HepG2 (cell line): ENCODE results near the gene NDUFS7. TPM values are rescaled to one million over a fixed set of nuclear protein-coding genes. Genes with fewer than 3 reads are reported as not detected.

ENCODE experiments used
- ATAC-seq: fragments of 200-7000 bp; cut with Tn5 transposase; 3 replicates; pipeline ENCODE4 v1.9.1; 2020; ENCODE audit warnings: mild to moderate bottlenecking, moderate library complexity
- BruUV-seq: library from RNA; stranded (reverse); fragments of 400-500 nt; replicated peaks from 2 replicates; lab custom pipeline; 2021; lab: Mats Ljungman, UMichigan
- CTCF ChIA-PET: fragments of 300-600 bp; formaldehyde crosslinking; extraction: SDS; loops from one replicate; lab custom pipeline; 2021; ENCODE audit warnings: low total read pairs, inconsistent platforms, low intra/inter-chr PET ratio; lab: Yijun Ruan, JAX
- POLR2A ChIA-PET: fragments of 350-600 bp; sonication (Branson Sonifier 250); formaldehyde crosslinking; loops from one replicate; lab custom pipeline; 2020; ENCODE audit warnings: antibody characterized with exemption, inconsistent platforms; lab: Yijun Ruan, JAX
- DNase-seq: peaks from one replicate; pipeline ENCODE4 v3.0.0-alpha.2; 2015; ENCODE audit warnings: low spot score
- FAIRE-seq: peaks from 3 replicates; lab custom pipeline; 2011; peaks lifted over from hg19 to GRCh38; lab: Jason Lieb, UNC
- H2AFZ ChIP-seq: one replicate; pipeline ENCODE4 v1.6.1; 2011; ENCODE audit warnings: low read length, inconsistent platforms
- H3K27ac ChIP-seq: fragments of 300-600 bp; 3 replicates; pipeline ENCODE4 v1.8.0; 2011; ENCODE audit warnings: mixed run types, mild to moderate bottlenecking, mixed read lengths, low read length, inconsistent platforms; ENCODE audit not compliant: insufficient read depth; ENCODE audit errors: extremely low read length
- H3K27me3 ChIP-seq, 2 experiments: fragments of 200-600 bp in 1 of 2; 2 replicates in 1 of 2; 3 replicates in 1 of 2; pipeline versions ENCODE4 v1.6.0 to v1.8.0; 2011; ENCODE audit warnings: low read length in 2 of 2, mild to moderate bottlenecking in 2 of 2, moderate library complexity in 2 of 2, inconsistent platforms in 1 of 2; ENCODE audit not compliant: insufficient read depth in 2 of 2, control insufficient read depth in 1 of 2
- H3K36me3 ChIP-seq, 2 experiments: fragments of 200-600 bp in 1 of 2; replicated peaks in 1 of 2; 2 replicates in 1 of 2; 3 replicates in 1 of 2; pipeline versions ENCODE4 v1.5.1 to v1.8.0; 2011; ENCODE audit warnings: low read length in 2 of 2, inconsistent platforms in 1 of 2; ENCODE audit not compliant: insufficient read depth in 2 of 2, control insufficient read depth in 1 of 2
- H3K4me1 ChIP-seq: 2 replicates; pipeline ENCODE4 v1.5.1; 2012; ENCODE audit warnings: low read length, inconsistent platforms; ENCODE audit not compliant: insufficient read depth
- H3K4me2 ChIP-seq: 2 replicates; pipeline ENCODE4 v1.6.0; 2011; ENCODE audit warnings: low read depth, low read length, inconsistent platforms
- H3K4me3 ChIP-seq, 3 experiments: fragments of 200-600 bp in 1 of 3; sonication (generic), shearing (Covaris generic) in 1 of 3; replicated peaks in 1 of 3; 2 replicates each; pipeline ENCODE4 v1.5.1; 2011 to 2016; ENCODE audit warnings: low read length in 3 of 3, inconsistent platforms in 2 of 3, low read depth in 2 of 3, mild to moderate bottlenecking in 2 of 3, control low read depth in 1 of 3, mixed read lengths in 1 of 3; ENCODE audit not compliant: insufficient read depth in 1 of 3
- H3K79me2 ChIP-seq: one replicate; pipeline ENCODE4 v1.6.1; 2011; ENCODE audit warnings: low read length, inconsistent platforms; ENCODE audit not compliant: insufficient read depth
- H3K9ac ChIP-seq: 2 replicates; pipeline ENCODE4 v1.6.0; 2011; ENCODE audit warnings: mild to moderate bottlenecking, low read depth, low read length, inconsistent platforms; ENCODE audit not compliant: insufficient read depth
- H3K9me3 ChIP-seq: 2 replicates; pipeline ENCODE4 v1.5.1; 2012; ENCODE audit warnings: mild to moderate bottlenecking, low read length
- H4K20me1 ChIP-seq: 2 replicates; pipeline ENCODE4 v1.6.0; 2011; ENCODE audit warnings: inconsistent platforms, mild to moderate bottlenecking, low read length, moderate library complexity; ENCODE audit not compliant: insufficient read depth
- AGO2 ChIP-seq: fragments of 200-400 bp; formaldehyde crosslinking; optimal IDR thresholded peaks from 2 replicates; pipeline ENCODE3; 2017; ENCODE audit warnings: mild to moderate bottlenecking, low read depth, low read length, moderate library complexity
- ELF4 ChIP-seq: sonication (generic); formaldehyde crosslinking; IDR thresholded peaks from 2 replicates; pipeline ENCODE4 v1.5.0; 2020; ENCODE audit warnings: missing genetic modification reagents, mild to moderate bottlenecking, moderate library complexity, borderline replicate concordance
- FOXM1 ChIP-seq: sonication (generic); formaldehyde crosslinking; IDR thresholded peaks from 2 replicates; pipeline ENCODE4 v1.5.0; 2020; ENCODE audit warnings: missing genetic modification reagents
- PHB2 ChIP-seq: fragments of 450-650 bp; IDR thresholded peaks from 2 replicates; pipeline ENCODE4 v1.6.1; 2018; ENCODE audit not compliant: partially characterized antibody
- POLR2A ChIP-seq, 2 experiments: IDR thresholded peaks; 2 replicates each; pipeline ENCODE4 v1.6.1; 2011; ENCODE audit warnings: low read depth in 2 of 2, low read length in 2 of 2, mild to moderate bottlenecking in 1 of 2, moderate library complexity in 1 of 2; ENCODE audit not compliant: insufficient read depth in 1 of 2
- PRMT3 ChIP-seq: sonication (generic); formaldehyde crosslinking; IDR thresholded peaks from 2 replicates; pipeline ENCODE4 v1.8.1; 2022; ENCODE audit warnings: low read depth, mild to moderate bottlenecking, moderate library complexity, missing genetic modification reagents, borderline replicate concordance
- RBFOX2 ChIP-seq: fragments of 200-400 bp; formaldehyde crosslinking; IDR thresholded peaks from 2 replicates; pipeline ENCODE4 v1.6.1; 2017; ENCODE audit warnings: low read depth, mild to moderate bottlenecking, low read length
- RBM22 ChIP-seq: fragments of 200-400 bp; formaldehyde crosslinking; optimal IDR thresholded peaks from 2 replicates; pipeline ENCODE3; 2017; ENCODE audit warnings: mild to moderate bottlenecking, low read length, moderate library complexity
- ZFP82 ChIP-seq: sonication (generic); formaldehyde crosslinking; IDR thresholded peaks from 2 replicates; pipeline ENCODE4 v1.5.1; 2020; ENCODE audit warnings: mild to moderate bottlenecking, missing genetic modification reagents, borderline replicate concordance
- ZNF781 ChIP-seq: sonication (generic); formaldehyde crosslinking; IDR thresholded peaks from 2 replicates; pipeline ENCODE4 v1.5.1; 2020; ENCODE audit warnings: borderline replicate concordance, mild to moderate bottlenecking, missing genetic modification reagents; ENCODE audit errors: not compliant biosample characterization
- WGBS: methylation state at CpG from one replicate; pipeline ENCODE4 v1.1.6; 2017; ENCODE audit warnings: low lambda C conversion rate; 5-methylcytosine and 5-hydroxymethylcytosine counted together
- in situ Hi-C: cut with HindIII; loops from 2 replicates; pipeline ENCODE4 v1.10.0; 2017; ENCODE audit warnings: low pct_unique_long_range_greater_than_20kb; ENCODE audit not compliant: extremely low pct_ligation_motif_present
- intact Hi-C: fragments of 100-400 bp; cut with micrococcal nuclease; formaldehyde crosslinking; loops from one replicate; pipeline ENCODE4 v1.10.0; 2022; ENCODE audit not compliant: unreplicated experiment
- polyA plus RNA-seq, 8 experiments: library from polyadenylated mRNA; depleted of rRNA in 3 of 8; stranded (reverse) in 7 of 8; unstranded in 1 of 8; fragments of >200 nt; fragmentation: Illumina TruSeq in 4 of 8; extraction: Trizol in 4 of 8; gene quantifications; 2 replicates each; pipeline versions ENCODE4 v1.2.1 to v1.2.3, GENCODE V29; 2011 to 2016; ENCODE audit warnings: low read depth in 4 of 8, missing spikeins in 1 of 8, mixed read lengths in 1 of 8; ENCODE audit not compliant: insufficient read depth in 1 of 8
- total RNA-seq, 5 experiments: library from RNA; depleted of rRNA; stranded (reverse); fragments of >200 nt; fragmentation: Illumina TruSeq; extraction: Trizol; gene quantifications; 2 replicates each; pipeline ENCODE4 v1.2.3, GENCODE V29; 2016; ENCODE audit warnings: low read depth in 1 of 5
- TF ChIP-seq, protein P1 (sequence below): sonication (generic); formaldehyde crosslinking; IDR thresholded peaks from 2 replicates; pipeline ENCODE4 v1.4.0; 2020; ENCODE audit warnings: missing genetic modification reagents
- TF ChIP-seq, protein P2 (sequence below): sonication (generic); formaldehyde crosslinking; IDR thresholded peaks from 2 replicates; pipeline ENCODE4 v1.5.0; 2020; ENCODE audit warnings: missing genetic modification reagents
- TF ChIP-seq, protein P3 (sequence below): sonication (generic); formaldehyde crosslinking; IDR thresholded peaks from 2 replicates; pipeline ENCODE4 v1.4.0; 2020; ENCODE audit warnings: missing genetic modification reagents, borderline replicate concordance
- TF ChIP-seq, protein P4 (sequence below): IDR thresholded peaks from 2 replicates; pipeline ENCODE4 v1.6.1; 2016; ENCODE audit warnings: low read depth

The NDUFS7 gene
- total and polyA plus RNA-seq, 2 of the 13 experiments (the other 11 are each of a cell fraction or from before 2014, with no cell fraction given), result 34.3 to 66.9 TPM

DNA sequence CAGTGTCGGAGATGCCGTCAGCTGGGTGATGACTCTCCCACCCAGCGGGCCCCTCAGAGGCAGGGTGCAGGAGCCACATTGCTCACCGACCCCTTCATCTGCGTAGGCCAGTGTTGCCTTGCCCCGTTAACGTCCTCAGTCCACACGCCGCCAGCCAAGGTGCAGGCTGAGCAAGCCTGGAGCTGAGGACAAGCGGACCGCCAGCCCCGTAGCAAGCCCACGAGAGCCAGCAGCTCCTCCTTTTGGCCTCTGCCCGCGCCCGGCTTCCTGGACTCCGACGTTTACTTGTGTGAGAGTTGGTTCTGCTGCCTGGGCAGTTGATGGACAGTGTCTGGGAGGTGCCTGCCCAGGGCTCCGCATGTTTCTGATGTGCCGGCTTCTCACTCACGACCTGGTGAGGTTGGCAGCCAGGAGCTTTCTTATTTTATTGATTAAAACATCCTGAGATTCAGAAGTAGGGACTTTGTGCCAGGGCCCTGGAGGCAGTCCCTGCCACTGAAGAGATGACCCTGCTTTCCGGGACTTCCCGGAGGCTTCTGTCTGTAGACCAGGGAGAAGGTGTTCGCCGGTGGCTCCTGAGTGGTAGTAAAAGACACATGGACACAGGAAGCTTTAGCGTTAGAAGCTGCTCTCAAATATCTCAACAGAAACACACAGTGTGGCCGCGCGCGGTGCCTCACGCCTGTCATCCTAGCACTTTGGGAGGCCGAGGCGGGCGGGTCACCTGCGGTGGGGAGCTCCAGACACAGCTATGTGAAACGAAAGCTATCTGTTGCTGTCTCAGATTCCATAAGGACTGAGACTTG is 29.5 kb downstream of the NDUFS7 start (continued):
- TF ChIP-seq RBM22 (peak; percentile 47), POLR2A (IDR thresholded peaks at IDR 0.05; ENCODE audit: insufficient read depth in 1 of 2, low read depth in 2 of 2, low read length in 2 of 2) (0 out of 4 replicates have a peak, but pooled peaks of 1 of the 2 experiments have one; percentile 18), RBFOX2 (peak; percentile 56)
- TF ChIP-seq, protein P1, sequence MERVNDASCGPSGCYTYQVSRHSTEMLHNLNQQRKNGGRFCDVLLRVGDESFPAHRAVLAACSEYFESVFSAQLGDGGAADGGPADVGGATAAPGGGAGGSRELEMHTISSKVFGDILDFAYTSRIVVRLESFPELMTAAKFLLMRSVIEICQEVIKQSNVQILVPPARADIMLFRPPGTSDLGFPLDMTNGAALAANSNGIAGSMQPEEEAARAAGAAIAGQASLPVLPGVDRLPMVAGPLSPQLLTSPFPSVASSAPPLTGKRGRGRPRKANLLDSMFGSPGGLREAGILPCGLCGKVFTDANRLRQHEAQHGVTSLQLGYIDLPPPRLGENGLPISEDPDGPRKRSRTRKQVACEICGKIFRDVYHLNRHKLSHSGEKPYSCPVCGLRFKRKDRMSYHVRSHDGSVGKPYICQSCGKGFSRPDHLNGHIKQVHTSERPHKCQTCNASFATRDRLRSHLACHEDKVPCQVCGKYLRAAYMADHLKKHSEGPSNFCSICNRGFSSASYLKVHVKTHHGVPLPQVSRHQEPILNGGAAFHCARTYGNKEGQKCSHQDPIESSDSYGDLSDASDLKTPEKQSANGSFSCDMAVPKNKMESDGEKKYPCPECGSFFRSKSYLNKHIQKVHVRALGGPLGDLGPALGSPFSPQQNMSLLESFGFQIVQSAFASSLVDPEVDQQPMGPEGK (CRISPR knock-in tag), result no peak

DNA sequence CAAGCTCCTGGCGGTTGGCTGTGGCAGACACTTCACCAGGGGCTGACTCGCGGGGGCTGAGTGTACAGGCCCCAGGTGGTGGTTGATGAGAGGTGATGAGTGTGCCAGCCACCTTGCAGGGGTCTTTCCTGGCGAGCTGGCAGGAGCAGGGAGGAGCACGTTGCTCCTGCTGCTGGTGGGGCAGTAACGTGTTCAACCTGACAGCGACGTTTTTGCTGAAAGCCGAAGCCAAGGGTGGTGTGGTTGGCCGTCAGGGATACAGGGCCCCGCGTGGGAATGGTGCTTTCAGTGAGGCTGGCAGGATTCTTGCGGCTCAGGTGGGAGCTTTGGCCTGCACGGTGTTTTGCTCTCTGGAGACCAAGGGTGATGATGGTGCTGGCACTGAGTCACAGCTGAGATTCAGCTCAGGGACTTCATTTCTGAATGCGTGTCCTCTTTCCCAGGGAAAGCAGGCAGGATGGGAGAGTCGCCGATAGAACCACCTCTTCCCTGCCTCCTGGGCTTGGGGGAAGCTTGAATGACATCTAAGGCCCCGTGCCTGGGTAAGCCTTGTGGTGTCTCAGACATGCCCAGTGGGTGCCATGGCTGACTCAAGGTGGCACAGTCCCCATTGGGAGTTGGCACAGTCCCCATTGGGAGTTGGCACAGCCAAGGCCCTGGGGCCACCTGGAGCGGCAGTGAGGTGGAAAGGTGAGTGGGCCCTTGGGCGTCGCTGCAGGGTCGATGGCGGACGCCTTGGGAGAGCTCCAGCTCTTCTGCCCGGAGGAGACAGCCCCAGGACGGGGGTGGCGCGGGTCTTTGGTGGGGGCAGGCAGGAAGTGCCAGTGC is 32.5 kb downstream of the NDUFS7 start:
- WGBS, result 89% methylated on average over 26 of the region's 28 CpGs
- ATAC-seq, result no peak
- no peak overlapping the region for H2AFZ ChIP-seq
- H3K4me3 ChIP-seq, result peak overlapping the region in 1 of 3 experiments; percentile 38; a peak in 2 of 6 replicates
- intact Hi-C loops (no loop called here), in situ Hi-C loops (no loop called here)
- CTCF ChIA-PET, result no interaction called here
- H3K36me3 ChIP-seq, result peaks cover 19 to 49% of the 10 kb centered on the region in 2 experiments
- H3K27ac ChIP-seq, result peak overlapping the region; percentile 82
- no peak for FAIRE-seq
- no peaks in the 10 kb centered on the region for H3K27me3 ChIP-seq
- no peaks in the 10 kb centered on the region for H3K9me3 ChIP-seq
- POLR2A ChIA-PET, result interaction anchor here (1.1 to 2.1 kb wide), 2 partner anchors 8 to 147 kb away, joined by 7 to 8 read pairs; partner anchors contain the start of gene CIRBP
- peaks cover 84% of the 10 kb centered on the region for H3K79me2 ChIP-seq
- H3K4me2 ChIP-seq, result peak overlapping the region; percentile 66
- peaks cover 77% of the 10 kb centered on the region for H4K20me1 ChIP-seq
- BruUV-seq, result no TSS peak
- no peak for DNase-seq
- peaks cover 60% of the 10 kb centered on the region for H3K4me1 ChIP-seq
- H3K9ac ChIP-seq, result peak overlapping the region; percentile 66; the same call in 1 of the 2 replicates
- TF ChIP-seq, protein P2, sequence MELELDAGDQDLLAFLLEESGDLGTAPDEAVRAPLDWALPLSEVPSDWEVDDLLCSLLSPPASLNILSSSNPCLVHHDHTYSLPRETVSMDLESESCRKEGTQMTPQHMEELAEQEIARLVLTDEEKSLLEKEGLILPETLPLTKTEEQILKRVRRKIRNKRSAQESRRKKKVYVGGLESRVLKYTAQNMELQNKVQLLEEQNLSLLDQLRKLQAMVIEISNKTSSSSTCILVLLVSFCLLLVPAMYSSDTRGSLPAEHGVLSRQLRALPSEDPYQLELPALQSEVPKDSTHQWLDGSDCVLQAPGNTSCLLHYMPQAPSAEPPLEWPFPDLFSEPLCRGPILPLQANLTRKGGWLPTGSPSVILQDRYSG (CRISPR knock-in tag), result no peak
- TF ChIP-seq PHB2 (no peak), ELF4 (CRISPR knock-in tag) (no peak), ZFP82 (CRISPR knock-in tag) (no peak), FOXM1 (CRISPR knock-in tag) (no peak), ZNF781 (no peak), PRMT3 (CRISPR knock-in tag) (no peak), AGO2 (peak; percentile 11)
- TF ChIP-seq, protein P3, sequence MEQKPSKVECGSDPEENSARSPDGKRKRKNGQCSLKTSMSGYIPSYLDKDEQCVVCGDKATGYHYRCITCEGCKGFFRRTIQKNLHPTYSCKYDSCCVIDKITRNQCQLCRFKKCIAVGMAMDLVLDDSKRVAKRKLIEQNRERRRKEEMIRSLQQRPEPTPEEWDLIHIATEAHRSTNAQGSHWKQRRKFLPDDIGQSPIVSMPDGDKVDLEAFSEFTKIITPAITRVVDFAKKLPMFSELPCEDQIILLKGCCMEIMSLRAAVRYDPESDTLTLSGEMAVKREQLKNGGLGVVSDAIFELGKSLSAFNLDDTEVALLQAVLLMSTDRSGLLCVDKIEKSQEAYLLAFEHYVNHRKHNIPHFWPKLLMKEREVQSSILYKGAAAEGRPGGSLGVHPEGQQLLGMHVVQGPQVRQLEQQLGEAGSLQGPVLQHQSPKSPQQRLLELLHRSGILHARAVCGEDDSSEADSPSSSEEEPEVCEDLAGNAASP (CRISPR knock-in tag), result no peak
- TF ChIP-seq, protein P4, sequence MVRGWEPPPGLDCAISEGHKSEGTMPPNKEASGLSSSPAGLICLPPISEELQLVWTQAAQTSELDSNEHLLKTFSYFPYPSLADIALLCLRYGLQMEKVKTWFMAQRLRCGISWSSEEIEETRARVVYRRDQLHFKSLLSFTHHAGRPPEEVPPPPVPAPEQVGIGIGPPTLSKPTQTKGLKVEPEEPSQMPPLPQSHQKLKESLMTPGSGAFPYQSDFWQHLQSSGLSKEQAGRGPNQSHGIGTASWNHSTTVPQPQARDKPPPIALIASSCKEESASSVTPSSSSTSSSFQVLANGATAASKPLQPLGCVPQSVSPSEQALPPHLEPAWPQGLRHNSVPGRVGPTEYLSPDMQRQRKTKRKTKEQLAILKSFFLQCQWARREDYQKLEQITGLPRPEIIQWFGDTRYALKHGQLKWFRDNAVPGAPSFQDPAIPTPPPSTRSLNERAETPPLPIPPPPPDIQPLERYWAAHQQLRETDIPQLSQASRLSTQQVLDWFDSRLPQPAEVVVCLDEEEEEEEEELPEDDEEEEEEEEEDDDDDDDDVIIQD (CRISPR knock-in tag), result no peak
